AG09309 (cell line): ENCODE data around the gene NAPEPLD.

Experiments used
- DNase-seq: peaks from one replicate; pipeline ENCODE4 v3.0.0-alpha.2; 2010; ENCODE audit warnings: low read depth
- H3K4me3 ChIP-seq: 2 replicates; pipeline ENCODE4 v1.5.1; 2011; ENCODE audit warnings: mild to moderate bottlenecking, low read depth, low read length, moderate library complexity; ENCODE audit not compliant: control insufficient read depth
- TF ChIP-seq, protein P1 (sequence below): IDR thresholded peaks from 2 replicates; pipeline ENCODE4 v1.5.1; 2011; ENCODE audit warnings: mild to moderate bottlenecking, low read depth, low read length, inconsistent platforms; ENCODE audit not compliant: insufficient read depth, control insufficient read depth; ENCODE audit errors: missing control alignments

The NAPEPLD gene

DNA sequence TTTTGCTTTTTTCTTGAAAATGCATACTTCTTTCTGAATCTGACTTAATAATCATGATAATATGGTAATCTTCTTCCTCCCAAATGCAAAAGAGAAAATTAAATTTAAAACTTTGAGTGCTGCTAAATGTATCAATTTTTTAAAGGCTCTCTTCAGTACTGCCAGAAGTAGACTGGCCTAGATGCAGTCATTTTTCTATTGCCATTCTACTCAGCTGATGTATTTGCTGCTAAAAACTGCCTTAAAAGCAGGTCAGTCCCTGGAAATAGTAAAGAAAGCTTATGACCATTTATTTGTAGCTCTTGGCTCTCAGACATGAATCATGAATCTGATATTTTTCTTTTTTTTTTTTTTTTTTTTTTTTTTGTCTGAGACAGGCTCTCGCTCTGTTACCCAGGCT, 28.5 kb downstream of the NAPEPLD start:
- DNase-seq: no peak
- no peak overlapping the region for H3K4me3 ChIP-seq
- TF ChIP-seq, protein P1, sequence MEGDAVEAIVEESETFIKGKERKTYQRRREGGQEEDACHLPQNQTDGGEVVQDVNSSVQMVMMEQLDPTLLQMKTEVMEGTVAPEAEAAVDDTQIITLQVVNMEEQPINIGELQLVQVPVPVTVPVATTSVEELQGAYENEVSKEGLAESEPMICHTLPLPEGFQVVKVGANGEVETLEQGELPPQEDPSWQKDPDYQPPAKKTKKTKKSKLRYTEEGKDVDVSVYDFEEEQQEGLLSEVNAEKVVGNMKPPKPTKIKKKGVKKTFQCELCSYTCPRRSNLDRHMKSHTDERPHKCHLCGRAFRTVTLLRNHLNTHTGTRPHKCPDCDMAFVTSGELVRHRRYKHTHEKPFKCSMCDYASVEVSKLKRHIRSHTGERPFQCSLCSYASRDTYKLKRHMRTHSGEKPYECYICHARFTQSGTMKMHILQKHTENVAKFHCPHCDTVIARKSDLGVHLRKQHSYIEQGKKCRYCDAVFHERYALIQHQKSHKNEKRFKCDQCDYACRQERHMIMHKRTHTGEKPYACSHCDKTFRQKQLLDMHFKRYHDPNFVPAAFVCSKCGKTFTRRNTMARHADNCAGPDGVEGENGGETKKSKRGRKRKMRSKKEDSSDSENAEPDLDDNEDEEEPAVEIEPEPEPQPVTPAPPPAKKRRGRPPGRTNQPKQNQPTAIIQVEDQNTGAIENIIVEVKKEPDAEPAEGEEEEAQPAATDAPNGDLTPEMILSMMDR: no peak

DNA sequence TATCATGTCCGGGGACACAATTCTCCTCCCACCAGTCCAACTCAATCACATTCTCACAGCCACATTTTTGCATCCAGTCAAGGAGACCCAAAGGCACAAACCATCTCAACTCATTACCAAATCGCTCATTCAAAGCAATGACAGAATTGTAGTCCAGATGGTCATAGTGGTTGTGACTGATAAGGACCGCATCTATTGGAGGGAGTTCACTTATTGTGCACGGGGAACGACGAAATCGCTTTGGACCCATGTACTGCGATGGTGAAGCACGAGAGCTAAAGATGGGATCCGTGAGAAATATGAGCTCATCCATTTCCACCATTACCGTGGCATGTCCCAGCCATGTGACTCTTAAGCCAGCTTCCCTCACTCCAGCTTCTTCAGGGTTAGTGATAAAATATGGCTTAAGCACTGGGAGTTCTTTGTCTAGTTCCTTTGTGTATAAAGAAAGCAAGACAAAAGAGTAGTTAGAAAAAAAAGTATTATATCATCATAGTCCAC, 29.1 kb downstream of the NAPEPLD start:
- no peak for DNase-seq
- TF ChIP-seq, protein P1: no peak
- no peak overlapping the region for H3K4me3 ChIP-seq

DNA sequence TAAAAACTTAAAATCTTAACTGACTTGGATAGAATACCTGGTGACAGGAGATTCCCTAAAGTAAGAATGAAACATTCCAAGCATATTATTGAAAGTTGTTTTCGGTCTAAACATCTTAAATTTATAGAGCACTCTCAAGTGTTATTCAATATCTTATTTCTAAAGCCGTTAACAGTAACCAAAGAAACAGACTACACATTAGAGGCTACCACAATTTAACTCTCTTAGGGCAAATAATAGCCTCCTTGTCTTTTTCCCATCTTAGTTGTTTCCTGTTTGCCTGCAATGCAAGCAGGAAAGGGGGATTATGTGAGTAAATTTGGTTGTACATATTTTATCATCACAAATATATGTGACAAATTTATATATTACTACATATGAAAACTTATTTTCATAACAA, 31.4 kb downstream of the NAPEPLD start:
- TF ChIP-seq, protein P1: no peak
- no peak overlapping the region for H3K4me3 ChIP-seq

DNA sequence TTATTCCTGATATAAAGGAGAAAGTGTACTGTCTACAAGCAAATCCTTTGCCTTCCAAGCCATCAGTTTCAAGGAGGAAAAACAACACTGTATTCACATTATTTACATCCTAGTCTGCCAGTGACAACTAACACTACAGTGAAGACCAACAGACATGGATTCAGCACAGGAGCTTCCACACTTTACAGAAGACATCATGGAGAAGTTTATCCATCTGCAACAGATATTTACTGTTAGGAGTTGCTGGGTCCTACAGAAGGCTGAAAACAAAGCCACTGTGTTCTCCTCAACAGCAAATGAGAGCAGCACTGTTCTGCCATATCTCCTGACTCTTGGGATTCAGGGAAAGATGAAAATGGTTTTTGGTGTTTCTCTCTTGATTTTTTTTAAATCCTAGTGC, 31.9 kb downstream of the NAPEPLD start:
- TF ChIP-seq, protein P1: no peak
- DNase-seq: no peak

More for the DNA sequence above, 31.4 kb downstream of the NAPEPLD start:
- DNase-seq: no peak

DNA sequence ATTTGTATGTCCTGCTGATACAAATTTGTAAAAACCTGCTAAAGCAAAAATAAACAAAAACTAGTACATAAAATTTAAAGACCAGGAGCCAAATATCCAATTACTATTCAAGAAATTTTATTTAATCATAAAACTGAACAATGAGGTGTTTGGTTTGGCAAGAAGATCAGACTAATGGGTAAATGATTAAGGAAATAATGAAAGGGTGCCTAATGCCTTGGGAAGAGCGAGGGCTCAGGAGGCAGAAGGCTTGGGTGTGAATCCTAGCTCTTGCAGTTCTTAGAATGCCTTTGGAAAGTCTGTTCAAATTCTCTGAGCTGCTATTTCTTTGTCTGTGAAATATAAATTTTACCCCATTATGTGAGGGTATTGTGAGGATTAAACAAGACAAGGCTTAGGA, 32.4 kb downstream of the NAPEPLD start:
- TF ChIP-seq, protein P1: no peak
- no peak overlapping the region for H3K4me3 ChIP-seq
- no peak for DNase-seq

More for the DNA sequence above, 31.9 kb downstream of the NAPEPLD start:
- H3K4me3 ChIP-seq: no peak overlapping the region

DNA sequence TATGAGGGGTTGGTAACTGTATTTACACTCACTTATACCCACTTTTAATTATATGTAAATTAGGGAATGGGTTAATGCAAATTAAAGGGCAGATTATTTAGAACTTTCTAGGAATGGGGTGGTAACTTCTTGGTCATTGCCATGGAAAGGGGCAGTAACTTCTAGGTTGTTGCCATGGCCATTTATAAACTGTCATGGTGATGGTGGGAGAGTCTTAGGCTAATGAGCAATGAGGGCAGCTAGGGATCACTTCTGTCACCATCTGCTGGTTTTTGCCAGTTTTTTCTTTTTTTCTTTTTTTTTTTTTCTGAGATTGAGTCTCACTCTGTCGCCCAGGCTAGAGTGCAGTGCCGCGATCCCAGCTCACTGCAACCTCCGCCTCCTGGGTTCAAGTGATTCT, 33.1 kb downstream of the NAPEPLD start:
- H3K4me3 ChIP-seq: no peak overlapping the region
- DNase-seq: no peak
- TF ChIP-seq, protein P1: no peak

DNA sequence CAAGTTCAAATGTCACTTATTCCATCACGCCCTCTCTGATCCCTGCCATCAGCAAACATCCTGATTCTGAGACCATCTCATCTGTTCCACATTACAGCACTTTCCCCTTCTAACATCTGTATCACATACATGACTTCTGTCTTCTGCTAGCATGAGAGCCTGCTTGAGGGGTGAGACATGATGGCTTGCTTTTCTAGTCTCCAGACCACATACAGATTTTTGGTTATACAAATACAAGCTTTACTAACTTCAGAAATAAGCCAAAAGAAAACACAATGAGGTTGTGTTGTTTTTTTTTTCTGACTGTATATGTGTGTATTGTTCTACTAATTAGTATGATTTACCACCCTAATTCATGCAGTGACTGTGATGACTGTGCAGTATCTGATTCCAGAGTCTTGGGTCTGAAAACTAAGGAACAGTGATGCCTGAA, 34.3 kb downstream of the NAPEPLD start:
- DNase-seq: no peak
- no peak overlapping the region for H3K4me3 ChIP-seq
- TF ChIP-seq, protein P1: no peak
